GOT3 (cell line): Measurements from ENCODE around the gene CENPVL2.
"Not testable (repeated sequence)": the region's sequence is repeated elsewhere in the genome, so short reads cannot be mapped to it uniquely, and the experiment has no call there.

Experiments used
- DNase-seq: peaks from one replicate; lab custom pipeline; 2025; ENCODE audit warnings: mixed read lengths; lab: John Stamatoyannopoulos, UW

CENPVL2 gene

DNA sequence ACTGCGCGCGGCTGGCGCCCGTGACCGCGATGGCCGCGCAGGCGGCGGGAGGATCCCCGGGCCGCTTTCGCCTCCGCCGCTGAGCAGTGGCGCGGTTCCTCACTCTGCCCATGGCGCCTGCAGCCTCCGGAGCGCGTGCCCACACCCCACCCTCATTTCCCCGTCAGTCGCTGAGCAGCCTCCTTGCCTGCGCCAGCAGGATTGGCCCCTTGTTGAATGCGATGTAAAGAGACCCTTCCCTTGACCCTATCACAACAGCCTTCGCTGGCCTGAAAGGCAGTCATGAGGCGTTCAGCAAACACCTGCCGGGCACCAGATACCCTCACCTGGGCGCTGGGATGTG lies at the start of gene CENPVL2:
CENPVL2 (minus strand) TSS at position 112 of the 343 bp plus-strand sequence; CDS start at position 112, 0 bp downstream.
- not testable (repeated sequence) for DNase-seq

DNA sequence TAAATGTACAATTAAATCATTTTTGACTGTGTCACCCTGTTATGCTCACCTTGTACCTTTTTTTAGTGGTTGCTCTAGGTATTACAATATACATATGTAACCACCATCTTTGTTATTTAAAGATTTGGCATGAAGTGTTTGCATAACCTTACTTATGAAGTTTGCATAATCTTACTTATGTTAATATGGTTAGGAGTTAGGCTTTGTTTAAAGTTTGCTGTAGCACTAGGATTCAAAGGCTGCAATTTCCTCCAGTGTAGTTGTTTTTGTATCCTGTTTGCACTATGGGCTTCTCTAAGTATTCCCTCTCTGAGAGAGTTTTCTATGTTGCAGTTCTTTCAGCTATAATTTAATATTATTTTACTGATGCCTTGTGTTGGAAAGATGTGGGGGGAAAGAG lies 45.6 kb upstream of the CENPVL2 start:
- no peak for DNase-seq

DNA sequence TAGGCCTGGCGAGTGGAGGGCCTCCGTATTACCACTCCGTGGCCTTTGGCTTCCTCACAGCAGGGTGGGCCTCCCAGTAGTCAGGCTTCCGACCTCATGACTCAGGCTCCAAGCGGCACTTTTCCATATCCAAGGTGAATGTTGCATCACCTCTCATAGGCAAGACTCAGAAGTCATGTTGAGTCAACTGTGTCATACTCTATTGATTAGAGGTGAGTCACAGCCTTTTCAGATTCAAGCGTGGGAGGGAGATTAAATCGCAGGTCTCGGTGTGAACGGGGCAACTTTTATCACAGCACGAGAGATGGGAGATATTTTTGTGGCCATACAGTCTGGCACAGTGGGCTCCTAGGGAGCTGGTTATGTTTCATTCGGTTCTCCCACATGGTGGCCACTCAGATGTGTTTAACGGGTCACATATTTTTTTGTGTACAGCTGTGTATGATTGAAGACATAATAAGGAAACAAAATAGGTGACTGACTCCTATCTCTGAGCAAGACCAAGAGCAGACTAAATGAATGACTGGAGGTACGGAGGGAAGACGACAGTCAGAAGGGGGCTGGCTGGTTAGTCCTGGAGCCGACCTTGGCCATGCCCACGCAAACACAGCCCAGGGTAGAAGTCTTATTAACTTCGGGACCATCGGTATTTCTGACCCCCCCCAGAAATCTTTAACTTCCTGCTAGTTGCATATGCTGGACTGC lies 30.5 kb upstream of the CENPVL2 start:
- DNase-seq, result not testable (repeated sequence)

DNA sequence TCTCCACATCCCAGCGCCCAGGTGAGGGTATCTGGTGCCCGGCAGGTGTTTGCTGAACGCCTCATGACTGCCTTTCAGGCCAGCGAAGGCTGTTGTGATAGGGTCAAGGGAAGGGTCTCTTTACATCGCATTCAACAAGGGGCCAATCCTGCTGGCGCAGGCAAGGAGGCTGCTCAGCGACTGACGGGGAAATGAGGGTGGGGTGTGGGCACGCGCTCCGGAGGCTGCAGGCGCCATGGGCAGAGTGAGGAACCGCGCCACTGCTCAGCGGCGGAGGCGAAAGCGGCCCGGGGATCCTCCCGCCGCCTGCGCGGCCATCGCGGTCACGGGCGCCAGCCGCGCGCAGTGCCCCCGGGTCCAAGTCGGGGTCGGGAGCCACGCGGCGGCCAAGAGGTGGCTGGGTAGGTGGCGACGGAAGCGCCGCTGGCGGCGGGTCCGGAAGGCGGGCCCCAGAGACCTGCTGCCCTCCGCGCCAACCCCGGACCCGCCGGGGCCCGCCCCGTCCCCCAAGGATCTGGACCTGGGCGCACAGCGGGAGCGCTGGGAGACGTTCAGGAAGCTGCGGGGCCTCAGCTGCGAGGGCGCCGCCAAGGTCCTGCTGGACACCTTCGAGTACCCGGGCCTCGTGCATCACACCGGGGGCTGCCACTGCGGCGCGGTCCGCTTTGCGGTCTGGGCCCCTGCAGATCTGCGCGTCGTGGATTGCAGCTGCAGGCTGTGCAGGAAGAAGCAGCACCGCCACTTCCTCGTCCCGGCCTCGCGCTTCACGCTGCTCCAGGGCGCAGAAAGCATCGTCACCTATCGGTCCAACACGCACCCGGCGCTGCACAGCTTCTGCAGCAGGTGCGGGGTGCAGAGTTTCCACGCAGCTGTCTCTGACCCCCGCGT lies 27.9 kb upstream of the CENPVL2 start, which contains the start of gene CENPVL1:
CENPVL1 (plus strand) TSS at position 236 of the 888 bp plus-strand sequence; CDS start at position 236, 0 bp downstream.
- not testable (repeated sequence) for DNase-seq

DNA sequence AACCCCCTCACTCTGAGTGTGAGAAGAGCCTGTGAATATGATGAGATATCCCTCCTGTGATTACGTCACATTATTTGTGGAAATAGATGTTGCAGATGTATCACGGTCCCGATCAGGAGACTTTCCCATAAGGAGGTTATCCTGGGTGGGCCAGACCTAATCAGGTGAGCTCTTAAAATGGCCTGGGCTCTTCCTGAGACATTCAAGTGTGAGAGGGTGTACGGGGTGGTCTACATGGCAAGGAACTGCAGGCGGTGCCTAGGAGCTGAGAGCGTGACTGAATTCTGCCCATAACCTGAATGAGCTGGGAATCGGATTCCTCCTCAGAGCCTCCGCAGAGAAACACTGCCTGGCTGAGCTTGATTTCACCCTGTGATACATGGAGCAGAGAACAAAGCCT lies 14.8 kb upstream of the CENPVL2 start:
- no peak for DNase-seq

DNA sequence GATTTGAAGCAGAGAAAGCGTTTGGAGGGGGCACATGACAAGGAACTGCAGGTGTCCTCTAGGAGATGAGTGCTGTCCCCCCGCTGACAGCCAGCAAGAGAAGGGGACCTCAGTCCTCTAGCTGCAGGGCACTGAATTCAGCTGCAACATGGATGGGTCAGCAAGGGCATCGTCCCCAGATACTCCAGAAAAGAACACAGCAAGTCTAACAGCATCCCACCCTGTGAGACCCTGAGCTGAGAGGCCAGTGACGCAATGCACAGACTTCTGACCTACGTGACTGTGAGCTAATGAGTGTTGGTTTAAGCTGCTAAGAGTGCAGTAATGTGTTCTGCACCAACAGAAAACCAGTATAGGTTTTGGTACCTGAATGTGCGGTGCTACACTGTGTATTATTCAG lies 11.6 kb upstream of the CENPVL2 start:
- DNase-seq, result no peak

DNA sequence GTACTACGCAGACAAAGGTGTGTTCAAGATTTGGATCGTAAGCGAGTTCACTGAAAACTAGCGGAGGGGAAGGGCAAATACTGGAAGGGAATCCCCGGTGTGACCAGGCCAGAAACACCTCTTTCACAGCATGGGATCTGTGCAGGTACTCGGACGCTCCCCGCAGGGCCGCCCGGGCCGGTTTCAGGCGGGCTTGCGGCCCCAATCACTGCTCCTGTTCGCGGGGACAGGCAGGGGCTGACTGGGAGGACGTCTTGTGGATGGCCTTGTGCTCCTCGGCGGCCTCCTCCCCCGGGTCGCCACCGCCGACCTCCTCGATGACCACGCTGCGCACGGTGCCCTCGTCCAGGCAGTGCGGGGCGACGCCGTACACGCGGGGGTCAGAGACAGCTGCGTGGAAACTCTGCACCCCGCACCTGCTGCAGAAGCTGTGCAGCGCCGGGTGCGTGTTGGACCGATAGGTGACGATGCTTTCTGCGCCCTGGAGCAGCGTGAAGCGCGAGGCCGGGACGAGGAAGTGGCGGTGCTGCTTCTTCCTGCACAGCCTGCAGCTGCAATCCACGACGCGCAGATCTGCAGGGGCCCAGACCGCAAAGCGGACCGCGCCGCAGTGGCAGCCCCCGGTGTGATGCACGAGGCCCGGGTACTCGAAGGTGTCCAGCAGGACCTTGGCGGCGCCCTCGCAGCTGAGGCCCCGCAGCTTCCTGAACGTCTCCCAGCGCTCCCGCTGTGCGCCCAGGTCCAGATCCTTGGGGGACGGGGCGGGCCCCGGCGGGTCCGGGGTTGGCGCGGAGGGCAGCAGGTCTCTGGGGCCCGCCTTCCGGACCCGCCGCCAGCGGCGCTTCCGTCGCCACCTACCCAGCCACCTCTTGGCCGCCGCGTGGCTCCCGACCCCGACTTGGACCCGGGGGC lies 567 bp downstream of the CENPVL2 start:
- DNase-seq, result not testable (repeated sequence)

DNA sequence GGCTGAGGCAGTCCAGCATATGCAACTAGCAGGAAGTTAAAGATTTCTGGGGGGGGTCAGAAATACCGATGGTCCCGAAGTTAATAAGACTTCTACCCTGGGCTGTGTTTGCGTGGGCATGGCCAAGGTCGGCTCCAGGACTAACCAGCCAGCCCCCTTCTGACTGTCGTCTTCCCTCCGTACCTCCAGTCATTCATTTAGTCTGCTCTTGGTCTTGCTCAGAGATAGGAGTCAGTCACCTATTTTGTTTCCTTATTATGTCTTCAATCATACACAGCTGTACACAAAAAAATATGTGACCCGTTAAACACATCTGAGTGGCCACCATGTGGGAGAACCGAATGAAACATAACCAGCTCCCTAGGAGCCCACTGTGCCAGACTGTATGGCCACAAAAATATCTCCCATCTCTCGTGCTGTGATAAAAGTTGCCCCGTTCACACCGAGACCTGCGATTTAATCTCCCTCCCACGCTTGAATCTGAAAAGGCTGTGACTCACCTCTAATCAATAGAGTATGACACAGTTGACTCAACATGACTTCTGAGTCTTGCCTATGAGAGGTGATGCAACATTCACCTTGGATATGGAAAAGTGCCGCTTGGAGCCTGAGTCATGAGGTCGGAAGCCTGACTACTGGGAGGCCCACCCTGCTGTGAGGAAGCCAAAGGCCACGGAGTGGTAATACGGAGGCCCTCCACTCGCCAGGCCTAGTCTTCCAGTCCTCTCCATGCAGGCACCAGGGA lies 2.8 kb downstream of the CENPVL2 start:
- not testable (repeated sequence) for DNase-seq

DNA sequence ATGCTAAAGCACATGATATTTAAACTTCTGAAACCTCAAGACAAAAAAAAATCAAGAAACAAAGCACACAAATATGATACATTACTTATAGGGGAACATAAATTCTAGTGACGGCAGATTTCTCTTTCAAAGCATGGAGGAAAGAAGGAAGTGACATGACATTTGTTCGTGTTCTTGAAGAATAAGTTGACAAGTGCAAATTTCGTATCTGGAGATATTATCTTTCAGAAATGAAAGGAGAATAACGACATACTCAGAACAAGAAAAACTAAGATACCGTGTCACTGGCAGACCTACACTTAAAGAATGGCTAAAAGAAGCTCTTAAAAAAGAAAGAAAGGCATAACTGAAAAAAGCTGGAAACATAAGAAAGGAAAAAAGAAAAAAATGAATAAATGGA lies 16.6 kb downstream of the CENPVL2 start:
- DNase-seq, result no peak

DNA sequence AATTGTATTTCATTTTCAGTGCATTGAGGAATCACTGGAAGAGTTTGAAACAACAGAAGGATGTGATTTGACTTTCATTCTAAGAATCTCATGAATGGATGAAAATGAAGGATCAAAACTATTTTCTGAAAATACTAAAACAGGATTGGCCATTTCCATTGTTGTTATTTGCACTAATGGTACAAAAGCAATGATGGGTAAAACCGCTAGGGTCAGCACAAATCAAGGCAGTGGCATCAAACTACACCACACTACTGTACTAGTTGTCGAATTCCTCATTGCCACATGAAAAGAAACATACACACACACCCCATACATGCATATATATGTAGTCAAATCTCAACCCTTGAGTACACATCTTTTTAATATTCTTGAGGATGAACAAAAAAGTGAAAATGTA lies 39.3 kb downstream of the CENPVL2 start:
- no peak for DNase-seq

DNA sequence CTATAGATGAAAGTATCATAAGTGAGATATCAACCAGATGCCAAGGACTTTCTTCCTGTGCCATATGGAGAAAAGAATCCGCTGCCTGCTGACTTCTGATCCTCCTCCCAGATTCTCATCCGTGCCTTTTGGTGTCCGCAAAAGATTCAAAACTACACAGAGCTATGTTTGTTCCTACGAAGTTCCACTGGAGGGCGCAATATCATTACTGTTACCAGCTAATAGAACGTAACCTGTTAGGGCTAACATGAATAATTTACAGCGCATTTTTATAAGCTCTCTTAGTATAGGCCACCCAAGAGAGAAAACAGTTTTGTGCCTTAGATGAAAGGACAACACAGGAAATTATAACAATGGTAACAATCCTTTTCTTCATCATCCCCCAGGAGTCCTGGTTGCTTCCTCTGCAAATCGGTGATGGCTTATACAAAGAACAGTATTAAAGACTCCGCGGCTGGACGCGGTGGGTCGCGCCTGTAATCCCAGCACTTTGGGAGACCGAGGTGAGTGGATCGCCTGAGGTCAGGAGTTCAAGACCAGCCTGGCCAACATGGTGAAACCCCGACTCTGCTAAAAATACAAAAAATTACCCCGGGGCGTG lies 41.1 kb downstream of the CENPVL2 start:
- no peak for DNase-seq

DNA sequence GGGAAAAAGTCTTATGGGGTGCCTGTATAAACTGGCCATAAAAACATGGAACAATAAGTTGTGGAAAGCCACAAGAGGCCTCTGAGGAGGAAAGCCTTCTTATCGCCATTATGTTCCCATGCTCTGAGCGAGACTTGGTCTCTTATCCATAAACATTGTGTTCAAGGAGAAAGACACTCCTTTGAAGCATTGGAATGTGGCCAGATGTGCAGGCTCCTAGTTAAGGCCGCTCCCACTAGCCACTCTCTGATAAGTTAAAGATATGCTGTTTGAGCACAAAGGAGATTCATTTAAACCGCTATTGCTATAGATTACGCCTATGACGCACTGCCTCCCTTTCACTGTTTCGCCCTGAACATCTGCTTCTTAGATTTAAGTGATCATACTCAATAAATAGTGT lies 46.1 kb downstream of the CENPVL2 start:
- not testable (repeated sequence) for DNase-seq
